ENCODE results near the gene DPF1.

DPF1 gene

DNA sequence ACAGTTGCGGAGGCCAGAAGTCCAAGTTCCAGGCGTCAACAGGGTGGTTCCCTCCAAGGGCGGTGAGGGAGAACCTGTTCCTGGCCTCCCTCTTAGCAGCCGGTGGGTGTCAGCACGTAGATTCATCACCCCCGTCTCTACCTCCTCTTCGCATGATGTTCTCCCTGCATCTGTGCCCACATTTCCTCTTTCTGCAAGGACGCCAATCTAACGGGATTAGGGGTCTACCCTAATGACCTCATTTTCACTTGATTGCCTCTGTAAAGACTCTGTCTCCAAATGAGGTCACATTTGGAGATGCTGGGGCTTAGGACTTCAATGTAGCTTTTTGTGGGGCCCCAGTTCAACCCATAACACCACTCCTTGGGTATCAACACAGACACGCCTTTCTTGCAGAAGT, 38.5 kb downstream of the DPF1 start:
- TF ChIP-seq, protein P1, sequence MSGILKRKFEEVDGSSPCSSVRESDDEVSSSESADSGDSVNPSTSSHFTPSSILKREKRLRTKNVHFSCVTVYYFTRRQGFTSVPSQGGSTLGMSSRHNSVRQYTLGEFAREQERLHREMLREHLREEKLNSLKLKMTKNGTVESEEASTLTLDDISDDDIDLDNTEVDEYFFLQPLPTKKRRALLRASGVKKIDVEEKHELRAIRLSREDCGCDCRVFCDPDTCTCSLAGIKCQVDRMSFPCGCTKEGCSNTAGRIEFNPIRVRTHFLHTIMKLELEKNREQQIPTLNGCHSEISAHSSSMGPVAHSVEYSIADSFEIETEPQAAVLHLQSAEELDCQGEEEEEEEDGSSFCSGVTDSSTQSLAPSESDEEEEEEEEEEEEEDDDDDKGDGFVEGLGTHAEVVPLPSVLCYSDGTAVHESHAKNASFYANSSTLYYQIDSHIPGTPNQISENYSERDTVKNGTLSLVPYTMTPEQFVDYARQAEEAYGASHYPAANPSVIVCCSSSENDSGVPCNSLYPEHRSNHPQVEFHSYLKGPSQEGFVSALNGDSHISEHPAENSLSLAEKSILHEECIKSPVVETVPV (CRISPR knock-in tag; IDR thresholded peaks at IDR 0.05), result no peak
- no peak for TF ChIP-seq ARNTL (CRISPR knock-in tag; IDR thresholded peaks at IDR 0.05; ENCODE audit: borderline replicate concordance, low read depth)
- no peak for TF ChIP-seq GLIS3 (CRISPR knock-in tag; IDR thresholded peaks at IDR 0.05)
- TF ChIP-seq ZNF565 (CRISPR knock-in tag; conservative IDR thresholded peaks at IDR 0.05; ENCODE audit: low read depth), result no peak
- TF ChIP-seq ESRRG (CRISPR knock-in tag; IDR thresholded peaks at IDR 0.05), result no peak
- no peak for TF ChIP-seq PPARA (CRISPR knock-in tag; IDR thresholded peaks at IDR 0.05; ENCODE audit: borderline replicate concordance)
- no peak for TF ChIP-seq ZFP30 (CRISPR knock-in tag; IDR thresholded peaks at IDR 0.05)
- TF ChIP-seq, protein P2, sequence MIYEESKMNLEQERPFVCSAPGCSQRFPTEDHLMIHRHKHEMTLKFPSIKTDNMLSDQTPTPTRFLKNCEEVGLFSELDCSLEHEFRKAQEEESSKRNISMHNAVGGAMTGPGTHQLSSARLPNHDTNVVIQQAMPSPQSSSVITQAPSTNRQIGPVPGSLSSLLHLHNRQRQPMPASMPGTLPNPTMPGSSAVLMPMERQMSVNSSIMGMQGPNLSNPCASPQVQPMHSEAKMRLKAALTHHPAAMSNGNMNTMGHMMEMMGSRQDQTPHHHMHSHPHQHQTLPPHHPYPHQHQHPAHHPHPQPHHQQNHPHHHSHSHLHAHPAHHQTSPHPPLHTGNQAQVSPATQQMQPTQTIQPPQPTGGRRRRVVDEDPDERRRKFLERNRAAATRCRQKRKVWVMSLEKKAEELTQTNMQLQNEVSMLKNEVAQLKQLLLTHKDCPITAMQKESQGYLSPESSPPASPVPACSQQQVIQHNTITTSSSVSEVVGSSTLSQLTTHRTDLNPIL (CRISPR knock-in tag; IDR thresholded peaks at IDR 0.05; ENCODE audit: low read depth), result no peak
- no peak for TF ChIP-seq CSDC2 (CRISPR knock-in tag; IDR thresholded peaks at IDR 0.05)
- TF ChIP-seq RARB (CRISPR knock-in tag; IDR thresholded peaks at IDR 0.05), result no peak
- no peak for TF ChIP-seq ZNF8 (CRISPR knock-in tag; IDR thresholded peaks at IDR 0.05)
- no peak for TF ChIP-seq ZFP3 (CRISPR knock-in tag; IDR thresholded peaks at IDR 0.05)
- TF ChIP-seq OSR1 (CRISPR knock-in tag; IDR thresholded peaks at IDR 0.05), result no peak
- TF ChIP-seq SNAI2 (CRISPR knock-in tag; IDR thresholded peaks at IDR 0.05), result no peak
- TF ChIP-seq, protein P3, sequence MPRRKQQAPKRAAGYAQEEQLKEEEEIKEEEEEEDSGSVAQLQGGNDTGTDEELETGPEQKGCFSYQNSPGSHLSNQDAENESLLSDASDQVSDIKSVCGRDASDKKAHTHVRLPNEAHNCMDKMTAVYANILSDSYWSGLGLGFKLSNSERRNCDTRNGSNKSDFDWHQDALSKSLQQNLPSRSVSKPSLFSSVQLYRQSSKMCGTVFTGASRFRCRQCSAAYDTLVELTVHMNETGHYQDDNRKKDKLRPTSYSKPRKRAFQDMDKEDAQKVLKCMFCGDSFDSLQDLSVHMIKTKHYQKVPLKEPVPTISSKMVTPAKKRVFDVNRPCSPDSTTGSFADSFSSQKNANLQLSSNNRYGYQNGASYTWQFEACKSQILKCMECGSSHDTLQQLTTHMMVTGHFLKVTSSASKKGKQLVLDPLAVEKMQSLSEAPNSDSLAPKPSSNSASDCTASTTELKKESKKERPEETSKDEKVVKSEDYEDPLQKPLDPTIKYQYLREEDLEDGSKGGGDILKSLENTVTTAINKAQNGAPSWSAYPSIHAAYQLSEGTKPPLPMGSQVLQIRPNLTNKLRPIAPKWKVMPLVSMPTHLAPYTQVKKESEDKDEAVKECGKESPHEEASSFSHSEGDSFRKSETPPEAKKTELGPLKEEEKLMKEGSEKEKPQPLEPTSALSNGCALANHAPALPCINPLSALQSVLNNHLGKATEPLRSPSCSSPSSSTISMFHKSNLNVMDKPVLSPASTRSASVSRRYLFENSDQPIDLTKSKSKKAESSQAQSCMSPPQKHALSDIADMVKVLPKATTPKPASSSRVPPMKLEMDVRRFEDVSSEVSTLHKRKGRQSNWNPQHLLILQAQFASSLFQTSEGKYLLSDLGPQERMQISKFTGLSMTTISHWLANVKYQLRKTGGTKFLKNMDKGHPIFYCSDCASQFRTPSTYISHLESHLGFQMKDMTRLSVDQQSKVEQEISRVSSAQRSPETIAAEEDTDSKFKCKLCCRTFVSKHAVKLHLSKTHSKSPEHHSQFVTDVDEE (CRISPR knock-in tag; IDR thresholded peaks at IDR 0.05), result no peak
- ATAC-seq, result no peak

DNA sequence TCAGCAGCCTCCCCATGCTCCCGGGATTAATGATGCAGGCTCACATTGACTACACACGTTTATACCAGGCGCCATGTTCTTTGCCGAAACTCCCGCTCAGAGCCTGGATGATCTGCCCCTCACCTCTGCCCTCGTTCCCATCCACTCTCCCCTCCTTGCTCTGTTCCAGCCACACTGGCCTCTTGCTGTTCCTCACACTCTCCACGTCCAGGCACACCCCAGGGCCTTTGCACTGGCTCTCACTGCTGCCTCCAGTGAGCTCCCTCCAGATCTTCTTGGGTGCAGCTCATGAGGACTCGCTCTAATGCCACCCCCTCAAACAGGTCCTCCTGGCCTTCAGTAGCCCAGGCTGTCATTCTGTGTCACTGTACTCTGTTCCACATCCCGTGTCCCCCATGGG, 39.2 kb downstream of the DPF1 start:
- ATAC-seq, result no peak
- TF ChIP-seq ZFP3 (CRISPR knock-in tag; IDR thresholded peaks at IDR 0.05) (no peak), ZNF565 (CRISPR knock-in tag; conservative IDR thresholded peaks at IDR 0.05; ENCODE audit: low read depth) (no peak), BACH2 (CRISPR knock-in tag; IDR thresholded peaks at IDR 0.05; ENCODE audit: borderline replicate concordance) (no peak), TCF4 (CRISPR knock-in tag; IDR thresholded peaks at IDR 0.05; ENCODE audit: borderline replicate concordance) (no peak), RARB (CRISPR knock-in tag; IDR thresholded peaks at IDR 0.05) (no peak), ISL1 (CRISPR knock-in tag; IDR thresholded peaks at IDR 0.05) (no peak), ARNTL (CRISPR knock-in tag; IDR thresholded peaks at IDR 0.05; ENCODE audit: borderline replicate concordance, low read depth) (no peak), ZFP30 (CRISPR knock-in tag; IDR thresholded peaks at IDR 0.05) (no peak), OSR1 (CRISPR knock-in tag; IDR thresholded peaks at IDR 0.05) (no peak), PPARA (CRISPR knock-in tag; IDR thresholded peaks at IDR 0.05; ENCODE audit: borderline replicate concordance) (no peak), ZNF8 (CRISPR knock-in tag; IDR thresholded peaks at IDR 0.05) (no peak), CSDC2 (CRISPR knock-in tag; IDR thresholded peaks at IDR 0.05) (no peak)
- TF ChIP-seq, protein P1 (CRISPR knock-in tag; IDR thresholded peaks at IDR 0.05), result no peak
- TF ChIP-seq, protein P4, sequence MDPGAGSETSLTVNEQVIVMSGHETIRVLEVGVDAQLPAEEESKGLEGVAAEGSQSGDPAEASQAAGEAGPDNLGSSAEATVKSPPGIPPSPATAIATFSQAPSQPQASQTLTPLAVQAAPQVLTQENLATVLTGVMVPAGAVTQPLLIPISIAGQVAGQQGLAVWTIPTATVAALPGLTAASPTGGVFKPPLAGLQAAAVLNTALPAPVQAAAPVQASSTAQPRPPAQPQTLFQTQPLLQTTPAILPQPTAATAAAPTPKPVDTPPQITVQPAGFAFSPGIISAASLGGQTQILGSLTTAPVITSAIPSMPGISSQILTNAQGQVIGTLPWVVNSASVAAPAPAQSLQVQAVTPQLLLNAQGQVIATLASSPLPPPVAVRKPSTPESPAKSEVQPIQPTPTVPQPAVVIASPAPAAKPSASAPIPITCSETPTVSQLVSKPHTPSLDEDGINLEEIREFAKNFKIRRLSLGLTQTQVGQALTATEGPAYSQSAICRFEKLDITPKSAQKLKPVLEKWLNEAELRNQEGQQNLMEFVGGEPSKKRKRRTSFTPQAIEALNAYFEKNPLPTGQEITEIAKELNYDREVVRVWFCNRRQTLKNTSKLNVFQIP (CRISPR knock-in tag; IDR thresholded peaks at IDR 0.05; ENCODE audit: borderline replicate concordance, low read depth), result no peak
- TF ChIP-seq, protein P3 (CRISPR knock-in tag; IDR thresholded peaks at IDR 0.05), result no peak
- TF ChIP-seq, protein P2 (CRISPR knock-in tag; IDR thresholded peaks at IDR 0.05; ENCODE audit: low read depth), result no peak
